ENCODE measurements around the gene TSPEAR.

DNA sequence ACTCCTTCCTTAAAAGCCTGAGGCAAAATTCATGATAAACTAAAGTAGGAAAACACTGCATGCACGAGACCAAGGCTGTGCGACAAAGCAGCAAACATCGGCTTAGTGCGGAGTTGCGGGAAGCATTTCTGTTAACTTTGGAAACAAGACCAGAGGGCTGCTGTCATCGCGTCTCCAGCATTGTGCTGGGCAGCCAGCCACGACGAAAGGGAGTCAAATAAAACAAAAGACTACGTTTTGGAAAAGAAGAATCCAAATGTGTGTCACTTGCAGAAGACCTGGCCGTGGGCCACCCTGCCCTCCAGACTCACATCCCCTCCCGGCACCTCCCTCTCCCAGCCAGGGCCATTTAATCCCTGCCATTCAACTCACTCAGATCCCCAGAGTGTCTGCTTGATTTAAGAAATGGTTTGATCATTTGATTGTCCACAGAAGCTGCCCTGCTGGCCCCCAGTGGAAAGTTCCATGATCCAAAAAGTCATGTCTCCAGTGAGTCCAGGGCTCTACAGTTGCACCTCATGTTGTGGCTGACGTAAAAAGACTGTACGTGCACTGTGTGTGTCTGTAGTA lies 67.5 kb downstream of the TSPEAR start:
- TF ChIP-seq, protein P1, sequence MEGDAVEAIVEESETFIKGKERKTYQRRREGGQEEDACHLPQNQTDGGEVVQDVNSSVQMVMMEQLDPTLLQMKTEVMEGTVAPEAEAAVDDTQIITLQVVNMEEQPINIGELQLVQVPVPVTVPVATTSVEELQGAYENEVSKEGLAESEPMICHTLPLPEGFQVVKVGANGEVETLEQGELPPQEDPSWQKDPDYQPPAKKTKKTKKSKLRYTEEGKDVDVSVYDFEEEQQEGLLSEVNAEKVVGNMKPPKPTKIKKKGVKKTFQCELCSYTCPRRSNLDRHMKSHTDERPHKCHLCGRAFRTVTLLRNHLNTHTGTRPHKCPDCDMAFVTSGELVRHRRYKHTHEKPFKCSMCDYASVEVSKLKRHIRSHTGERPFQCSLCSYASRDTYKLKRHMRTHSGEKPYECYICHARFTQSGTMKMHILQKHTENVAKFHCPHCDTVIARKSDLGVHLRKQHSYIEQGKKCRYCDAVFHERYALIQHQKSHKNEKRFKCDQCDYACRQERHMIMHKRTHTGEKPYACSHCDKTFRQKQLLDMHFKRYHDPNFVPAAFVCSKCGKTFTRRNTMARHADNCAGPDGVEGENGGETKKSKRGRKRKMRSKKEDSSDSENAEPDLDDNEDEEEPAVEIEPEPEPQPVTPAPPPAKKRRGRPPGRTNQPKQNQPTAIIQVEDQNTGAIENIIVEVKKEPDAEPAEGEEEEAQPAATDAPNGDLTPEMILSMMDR (IDR thresholded peaks at IDR 0.05), result no peak
- TF ChIP-seq POLR2A (IDR thresholded peaks at IDR 0.05), result no peak
- no peak for TF ChIP-seq POLR2AphosphoS5 (IDR thresholded peaks at IDR 0.05)

All from prostate gland (tissue), 2 donors.